Fibroblast of skin of right biceps (primary cell): Measurements from ENCODE around the gene CELF5.
"Not testable (repeated sequence)": the region's sequence is repeated elsewhere in the genome, so short reads cannot be mapped to it uniquely, and the experiment has no call there.

Source experiments
- DNase-seq: peaks from one replicate; pipeline ENCODE4 v3.0.0-alpha.2; 2013

CELF5 gene

DNA sequence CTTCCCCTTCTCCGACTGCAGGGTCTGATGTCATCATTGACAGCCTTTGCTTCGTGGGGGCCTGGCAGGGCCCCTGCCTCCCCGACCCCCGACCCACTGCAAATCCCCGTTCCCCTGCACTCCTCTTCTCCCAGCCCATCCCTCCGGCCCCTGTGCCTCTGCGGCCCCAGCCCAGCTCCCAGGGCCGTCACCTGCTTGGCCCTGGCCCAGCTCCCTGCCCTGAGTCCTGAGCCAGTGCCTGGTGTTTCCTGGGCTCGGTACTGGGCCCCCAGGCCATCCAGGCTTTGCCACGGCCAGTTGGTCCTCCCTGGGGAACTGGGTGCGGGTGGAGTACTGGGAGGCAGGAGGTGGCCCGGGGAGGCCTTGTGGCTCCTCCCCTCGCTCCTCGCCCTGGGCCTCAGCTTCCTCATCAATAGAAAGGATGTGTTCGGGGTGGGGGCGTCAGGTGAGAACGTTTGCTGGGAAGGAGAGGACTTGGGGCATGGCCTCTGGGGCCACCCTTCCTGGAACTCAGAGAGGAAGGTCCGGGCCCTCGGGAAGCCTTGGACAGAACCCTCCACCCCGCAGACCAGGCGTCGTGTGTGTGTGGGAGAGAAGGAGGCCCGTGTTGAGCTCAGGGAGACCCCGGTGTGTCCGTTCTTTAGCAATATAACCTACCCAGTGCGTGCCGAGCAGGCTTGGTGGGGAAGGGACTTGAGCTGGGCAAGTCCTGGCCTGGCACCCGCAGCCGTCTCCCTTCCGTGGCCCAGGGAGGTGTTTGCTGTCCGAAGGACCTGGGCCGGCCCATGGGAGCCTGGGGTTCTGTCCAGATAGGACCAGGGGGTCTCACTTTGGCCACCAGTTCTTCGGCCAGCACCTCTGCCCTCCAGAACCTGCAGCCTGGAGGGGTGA, 15.9 kb upstream of the CELF5 start:
- no peak for DNase-seq

DNA sequence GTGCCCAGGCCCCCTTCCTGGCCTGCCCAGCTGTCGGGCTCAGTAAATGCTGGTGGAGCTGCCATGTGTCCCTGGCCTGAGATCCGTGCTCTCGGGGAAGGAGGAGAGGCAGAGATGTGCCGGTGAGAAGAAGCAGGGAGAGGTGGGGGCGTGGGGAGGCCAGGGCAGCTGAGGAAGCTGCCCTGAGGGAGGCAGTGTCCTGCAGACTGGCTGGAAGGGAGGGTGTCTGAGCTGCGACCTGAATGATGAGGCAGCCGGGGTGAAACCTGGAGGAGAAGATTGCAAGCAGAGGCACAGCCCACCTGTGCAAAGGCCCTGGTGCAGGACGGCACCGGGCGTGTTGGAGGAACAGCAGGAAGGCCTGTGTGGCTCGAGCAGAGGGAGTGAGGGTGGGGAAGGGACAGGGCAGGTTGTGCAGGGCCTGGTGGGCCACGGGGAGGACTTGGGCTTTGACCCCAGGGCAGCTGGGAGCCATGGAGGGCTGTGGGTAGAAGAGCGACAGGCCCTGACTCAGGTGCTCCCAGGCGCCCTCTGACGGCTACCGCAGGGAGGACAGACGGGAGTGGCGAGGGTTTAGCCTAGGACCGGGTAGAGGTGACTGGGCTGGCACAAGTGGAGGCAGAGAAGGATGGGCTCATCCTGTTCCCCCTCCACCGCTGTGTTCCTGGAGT, 14.0 kb upstream of the CELF5 start:
- DNase-seq = peak; percentile 14

DNA sequence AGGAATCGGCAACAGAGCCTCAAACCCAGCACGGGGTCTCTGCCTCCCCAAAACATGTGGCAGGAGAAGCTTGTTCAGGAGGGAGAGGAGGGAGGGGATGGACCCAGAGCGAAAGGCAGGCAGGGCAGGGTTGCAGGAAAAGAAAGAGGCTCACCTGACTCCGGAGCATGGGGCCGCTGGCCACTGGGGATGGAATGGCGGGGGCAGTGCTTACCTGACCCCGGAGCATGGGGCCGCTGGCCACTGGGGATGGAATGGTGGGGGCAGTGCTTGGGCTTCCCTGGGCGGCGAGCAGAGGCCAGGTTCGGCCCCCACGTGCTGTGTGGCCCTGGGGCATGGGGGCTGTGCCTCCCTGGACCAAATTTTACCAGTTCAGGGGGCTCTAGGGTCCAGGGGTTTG, 13.3 kb upstream of the CELF5 start:
- no peak for DNase-seq

DNA sequence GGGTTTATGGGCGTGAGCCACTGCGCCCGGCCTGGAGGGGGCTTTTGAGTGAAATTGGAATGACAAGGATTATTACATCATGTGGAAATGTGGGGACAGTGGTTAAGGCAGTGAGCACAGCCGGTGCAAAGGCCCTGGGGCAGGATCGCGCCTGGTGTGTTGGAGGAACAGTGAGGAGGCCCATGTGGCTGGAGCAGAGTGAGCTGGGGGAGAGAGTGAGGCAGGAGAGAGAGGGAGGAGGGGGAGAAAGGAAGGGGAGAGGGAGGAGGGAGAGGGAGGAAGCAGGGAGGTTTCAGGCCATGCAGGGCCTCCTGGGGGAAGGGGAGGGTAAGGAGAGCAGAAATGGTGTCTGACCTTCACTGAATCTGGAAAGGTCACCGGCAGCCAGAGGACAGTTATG, 11.3 kb upstream of the CELF5 start:
- DNase-seq = no peak

DNA sequence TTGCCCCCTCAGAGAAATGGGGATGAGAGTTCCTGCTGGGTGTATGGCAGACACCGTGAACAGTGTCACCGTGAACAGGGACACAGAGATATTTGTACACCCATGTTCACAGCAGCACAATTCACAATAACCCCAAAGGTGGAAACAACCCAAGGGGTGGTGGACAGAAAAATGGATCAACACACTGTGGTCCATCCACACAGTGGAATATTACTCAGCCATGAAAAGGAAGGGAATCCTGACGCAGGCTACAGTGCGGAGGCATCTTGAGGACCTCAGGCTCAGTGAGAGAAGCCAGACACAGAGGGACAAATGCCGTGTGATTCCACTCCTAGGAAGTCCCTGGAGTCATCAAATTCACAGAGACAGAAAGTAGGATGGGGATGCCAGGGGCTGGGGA, 7.6 kb upstream of the CELF5 start:
- DNase-seq = no peak

DNA sequence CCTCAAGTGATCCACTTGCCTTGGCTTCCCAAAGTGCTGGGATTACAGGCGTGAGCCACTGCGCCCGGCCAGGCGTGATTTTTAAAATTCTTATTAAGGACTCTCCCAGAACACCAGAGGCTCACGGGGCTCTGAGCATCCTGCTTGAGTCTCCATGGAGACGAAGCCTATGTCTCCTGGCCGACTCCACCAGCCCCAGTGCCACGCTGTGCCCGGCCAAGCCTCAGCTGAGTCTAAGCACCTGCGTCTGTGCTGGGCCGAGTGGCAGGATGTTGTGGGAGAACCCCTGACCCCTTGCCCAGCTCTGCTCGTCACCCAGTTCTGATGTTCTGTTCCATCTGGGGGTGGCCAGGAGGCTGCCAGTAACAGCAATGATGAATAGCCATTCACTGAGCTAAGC, 3.9 kb upstream of the CELF5 start:
- no peak for DNase-seq

DNA sequence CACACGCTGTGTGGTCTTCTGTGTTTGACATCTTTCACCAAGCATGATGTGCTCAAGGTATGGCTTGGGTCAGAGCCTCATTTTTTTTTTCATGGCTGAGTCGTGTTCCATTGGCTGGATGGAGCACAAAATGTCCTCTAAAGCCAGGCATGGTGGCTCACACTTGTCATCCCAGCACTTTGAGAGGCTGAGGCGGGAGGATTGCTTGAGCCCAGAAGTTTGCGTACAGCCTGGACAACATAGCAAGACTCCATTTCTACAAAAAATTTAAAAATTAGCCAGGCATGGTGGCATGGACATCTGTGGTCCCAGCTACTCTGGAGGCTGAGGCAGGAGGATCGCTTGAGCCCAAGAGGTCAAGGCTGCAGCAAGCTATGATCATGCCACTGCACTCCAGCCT, 2.9 kb upstream of the CELF5 start:
- not testable (repeated sequence) for DNase-seq

DNA sequence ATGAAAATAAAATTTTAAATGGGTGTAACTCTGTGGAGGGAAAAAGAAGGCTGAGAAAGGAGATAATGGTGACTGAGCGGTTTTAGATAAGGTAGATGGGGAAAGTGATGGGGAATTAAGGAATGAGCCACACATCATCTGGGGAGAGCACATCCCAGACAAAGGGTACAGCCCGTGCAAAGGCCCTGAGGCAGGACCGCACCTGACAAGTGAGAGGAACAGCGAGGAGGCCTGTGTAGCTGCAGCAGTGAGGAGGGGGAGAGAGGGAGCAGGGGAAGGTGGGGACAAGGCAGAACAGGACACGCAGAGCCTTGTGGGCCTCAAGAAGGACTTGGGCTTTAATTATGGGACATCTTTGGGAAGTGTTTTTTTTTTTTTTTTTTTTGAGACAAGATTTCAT, 1.8 kb upstream of the CELF5 start:
- no peak for DNase-seq

DNA sequence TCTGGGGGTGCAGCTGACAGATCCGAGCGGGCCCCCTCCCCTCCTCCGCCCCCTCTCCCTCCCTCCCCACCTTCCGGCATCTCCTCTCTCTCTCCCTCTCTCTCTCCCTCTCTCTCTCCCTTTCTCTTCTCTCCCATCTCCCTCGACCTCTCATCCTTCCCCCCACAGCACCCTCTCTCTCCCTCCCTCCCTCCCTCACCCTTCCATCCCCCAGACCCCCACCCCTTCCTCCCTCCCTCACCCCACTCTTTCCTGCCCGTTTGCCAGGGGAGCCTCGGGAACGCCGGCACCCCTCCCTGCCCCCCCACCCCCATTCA, 666 bp downstream of the CELF5 start:
- DNase-seq = no peak

DNA sequence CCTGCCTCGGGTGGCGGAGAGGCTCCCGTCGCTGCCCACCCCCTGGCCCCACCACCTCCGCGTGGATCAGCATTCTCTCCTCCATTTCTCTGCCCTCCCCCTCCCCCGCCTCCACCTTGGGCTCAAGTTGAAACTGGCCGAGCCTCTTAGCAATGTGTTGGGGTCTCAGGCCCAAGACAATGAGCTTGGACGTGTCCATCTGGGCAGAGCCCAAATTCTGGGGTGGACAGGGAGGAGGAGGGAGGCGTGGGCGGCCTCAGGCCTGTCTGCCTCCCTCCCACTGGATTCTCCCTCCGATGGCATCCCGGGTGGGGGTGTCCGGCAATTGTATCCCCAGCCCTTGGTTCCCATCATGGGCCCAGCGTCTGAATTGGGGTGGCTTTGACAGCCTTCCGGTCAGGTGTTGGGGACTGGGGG, 1.2 kb downstream of the CELF5 start:
- DNase-seq = no peak

DNA sequence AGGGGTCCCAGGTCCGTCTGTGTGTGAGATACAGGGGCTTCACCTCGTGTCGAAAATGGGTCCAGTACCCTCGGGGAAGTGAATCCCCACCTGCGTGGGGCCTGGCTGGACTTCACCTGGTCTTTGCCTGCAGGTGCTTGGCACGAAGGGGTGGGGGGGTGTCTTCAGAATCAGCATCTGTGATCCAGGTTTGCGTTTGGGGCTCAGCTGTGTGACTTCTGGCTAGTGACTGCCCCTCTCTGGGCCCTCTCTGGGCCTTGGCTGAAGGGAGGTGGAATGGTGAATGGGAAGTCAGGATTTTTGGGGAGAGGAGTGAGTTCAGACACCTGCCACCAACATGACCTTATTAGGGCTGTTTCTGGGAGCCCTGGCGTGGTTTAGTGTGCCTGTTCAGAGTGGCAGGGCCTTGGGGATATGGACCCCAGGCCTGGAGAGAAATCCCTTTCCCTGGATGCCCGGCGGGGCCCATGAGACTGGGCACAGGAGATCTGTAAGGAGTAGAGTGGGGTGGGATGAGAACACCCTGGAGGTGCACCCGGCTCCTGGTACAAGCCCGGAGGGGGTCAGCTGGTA, 2.7 kb downstream of the CELF5 start:
- no peak for DNase-seq

DNA sequence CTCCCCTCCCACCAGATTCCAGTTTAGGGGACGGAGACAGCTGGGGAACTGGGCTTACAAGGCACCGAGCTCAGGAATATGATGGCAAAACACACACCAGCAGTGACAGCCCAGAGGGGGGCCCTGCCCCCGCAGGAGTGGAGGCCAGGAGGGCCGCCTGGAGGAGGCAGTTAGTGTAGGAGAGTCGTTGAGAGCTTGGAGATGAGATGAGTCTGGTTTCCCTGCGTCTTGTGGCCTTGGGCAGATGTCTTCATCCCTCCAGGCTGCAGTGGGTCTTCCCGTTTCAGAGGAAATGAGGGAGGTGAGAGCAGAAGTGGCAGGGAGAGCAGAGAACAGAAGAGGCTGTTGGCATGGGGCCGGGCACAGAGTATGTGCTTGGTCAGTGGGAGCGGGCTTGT, 4.9 kb downstream of the CELF5 start:
- DNase-seq = no peak

DNA sequence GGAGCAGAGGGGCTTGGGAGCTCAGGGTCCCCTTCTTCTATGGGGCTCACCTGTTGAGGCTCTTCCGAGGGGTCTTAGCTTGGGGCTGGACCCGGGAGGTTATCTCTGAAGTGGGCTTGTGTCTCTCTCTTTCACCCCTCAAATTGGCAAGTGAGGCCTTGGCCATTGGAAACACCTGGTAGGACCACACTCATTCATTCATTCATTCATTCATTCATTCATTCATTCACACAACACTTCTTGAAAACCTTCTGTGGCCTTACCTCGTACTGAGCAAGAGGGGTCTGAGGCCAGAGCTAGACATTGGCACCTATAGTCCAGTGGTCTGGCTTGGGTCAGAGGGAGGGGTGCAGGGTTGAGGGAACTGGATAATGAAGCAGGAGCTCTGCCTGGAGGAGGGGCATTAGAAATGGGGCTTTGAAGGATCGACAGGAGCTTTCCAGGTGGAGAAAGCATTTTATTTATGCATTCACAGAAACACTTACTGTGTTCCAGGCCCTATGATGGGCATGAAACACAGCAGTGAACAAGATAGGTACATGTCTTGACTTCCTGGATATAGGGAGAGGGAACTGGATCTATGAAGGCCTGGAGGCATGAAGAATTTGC, 5.5 kb downstream of the CELF5 start:
- no peak for DNase-seq

DNA sequence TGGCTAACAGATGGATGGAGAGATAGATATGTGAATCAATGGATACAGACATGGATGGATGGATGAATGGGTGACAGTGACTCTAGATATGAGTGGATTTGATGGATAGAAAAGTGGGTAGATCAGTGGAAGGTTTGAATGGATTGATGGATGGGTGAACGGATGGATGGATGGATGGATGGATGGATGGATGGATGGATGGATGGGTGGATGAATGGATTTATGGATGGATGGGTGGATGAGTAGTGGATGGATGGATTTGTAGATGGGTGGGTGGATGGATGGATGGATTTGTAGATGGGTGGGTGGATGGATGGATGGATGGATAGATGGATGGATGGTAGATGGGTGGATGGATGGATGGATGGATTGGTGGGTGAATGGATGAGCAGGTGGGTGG, 6.8 kb downstream of the CELF5 start:
- no peak for DNase-seq

DNA sequence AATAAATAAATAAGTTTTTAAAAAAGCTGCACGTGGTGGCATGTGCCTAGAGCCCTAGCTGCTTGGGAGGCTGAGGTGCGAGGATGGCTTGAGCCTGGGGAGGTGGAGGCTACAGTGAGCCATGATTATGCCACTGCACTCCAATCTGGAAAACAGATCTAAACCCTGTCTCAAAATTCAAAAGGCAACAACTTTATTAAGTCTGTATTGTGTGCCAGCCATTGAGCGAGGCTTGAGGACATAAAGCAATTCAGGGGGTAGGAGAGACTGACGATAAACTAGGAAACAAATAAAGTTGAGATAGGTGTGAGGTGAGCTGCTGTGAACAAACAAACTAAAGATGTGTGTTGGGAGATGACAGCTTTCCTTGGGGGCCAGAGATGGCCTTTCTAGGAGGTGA, 8.7 kb downstream of the CELF5 start:
- DNase-seq = no peak

DNA sequence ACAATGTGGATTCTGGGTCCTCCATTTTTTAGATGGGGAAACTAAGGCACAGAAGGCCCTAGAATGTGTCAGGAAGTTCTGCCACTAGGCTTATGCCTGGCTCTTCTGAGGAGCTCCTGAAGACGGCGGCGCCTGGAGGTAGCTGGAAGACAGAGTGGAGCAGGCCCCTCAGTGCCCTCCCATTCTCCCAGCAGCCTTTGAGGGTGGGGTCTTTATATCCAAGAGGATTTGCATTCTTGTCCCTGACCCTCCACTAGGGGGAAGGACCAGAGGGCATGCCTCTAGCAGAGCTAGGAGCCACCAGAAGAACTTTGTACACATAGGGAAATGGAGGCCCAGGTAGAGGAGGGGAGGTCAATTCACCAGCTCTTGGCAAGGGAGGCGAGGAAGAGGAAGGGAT, 9.4 kb downstream of the CELF5 start:
- no peak for DNase-seq

DNA sequence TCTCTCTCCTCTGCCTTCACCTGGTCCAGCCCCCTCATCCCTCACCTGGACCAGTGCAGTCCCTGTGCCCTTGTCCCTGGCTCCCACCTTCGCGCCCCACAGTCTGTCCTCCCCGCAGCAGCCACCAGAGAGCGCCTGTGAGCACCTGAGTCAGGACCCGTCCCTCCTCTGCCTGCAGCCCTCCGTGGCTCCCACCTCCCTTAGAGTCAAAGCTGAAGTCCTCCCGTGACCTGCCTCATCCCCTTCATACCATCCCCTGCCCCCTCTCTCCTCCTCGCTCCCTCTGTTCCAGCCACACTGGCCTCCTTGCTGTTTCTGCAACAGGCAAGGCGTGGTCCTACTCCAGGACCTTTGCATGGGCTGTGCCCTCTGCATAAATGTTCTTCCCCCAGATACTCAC, 10.3 kb downstream of the CELF5 start:
- DNase-seq = no peak

DNA sequence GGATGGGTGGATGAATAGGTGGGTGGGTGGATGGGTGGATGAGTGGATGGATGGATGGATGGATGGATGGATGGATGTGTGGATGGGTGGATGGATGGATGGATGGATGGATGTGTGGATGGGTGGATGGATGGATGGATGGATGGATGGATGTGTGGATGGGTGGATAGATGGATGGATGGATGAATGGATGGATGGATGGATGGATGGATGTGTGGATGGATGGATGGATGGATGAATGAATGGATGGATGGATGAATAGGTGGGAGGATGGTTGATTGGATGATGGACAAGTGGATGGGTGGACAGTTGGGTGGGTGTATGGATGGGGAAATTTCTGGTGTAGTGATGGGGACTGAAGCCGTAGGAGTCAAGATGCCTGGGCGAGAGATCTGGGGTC, 11.1 kb downstream of the CELF5 start:
- DNase-seq = not testable (repeated sequence)

DNA sequence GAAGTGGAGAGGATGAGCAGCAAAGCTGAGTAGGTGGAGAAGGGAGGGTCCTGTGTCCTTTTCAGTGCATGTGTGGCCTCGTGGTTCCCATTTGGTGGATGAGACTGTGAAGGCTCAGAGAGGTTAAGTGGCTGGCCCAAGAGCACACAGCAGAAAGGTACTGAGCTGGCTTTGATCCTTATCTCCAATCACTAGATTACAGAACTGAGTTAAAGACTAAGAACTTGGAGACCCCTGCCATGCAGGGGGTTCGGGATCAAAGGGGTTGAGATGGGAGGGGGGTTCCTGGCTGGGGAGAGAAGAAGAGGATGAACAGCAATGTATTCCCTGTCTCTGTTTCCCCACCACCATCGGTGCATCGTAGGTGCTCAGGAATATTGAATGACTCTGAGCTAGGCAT, 11.8 kb downstream of the CELF5 start:
- no peak for DNase-seq

DNA sequence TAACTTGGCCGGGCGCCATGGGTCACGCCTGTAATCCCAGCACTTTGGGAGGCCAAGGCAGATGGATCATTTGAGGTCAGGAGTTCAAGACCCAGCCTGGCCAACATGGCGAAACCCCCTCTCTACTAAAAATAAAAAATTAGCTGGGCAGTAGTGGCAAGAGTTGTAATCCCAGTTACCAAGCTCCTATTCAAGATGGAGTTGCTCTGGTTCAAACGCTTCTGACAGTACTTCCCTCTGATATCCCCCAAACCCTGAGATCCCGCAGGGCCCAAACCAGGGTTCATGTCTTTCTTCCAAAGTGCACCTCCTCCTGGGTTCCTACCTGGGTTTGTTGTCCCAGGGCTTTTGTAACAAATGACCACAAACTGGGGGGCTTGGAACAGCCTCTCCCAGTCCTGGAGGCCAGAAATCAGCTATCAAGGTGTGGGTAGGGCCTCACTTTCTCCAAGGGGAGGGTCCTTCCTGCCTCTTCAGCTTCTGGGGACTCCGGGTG, 13.7 kb downstream of the CELF5 start:
- no peak for DNase-seq

DNA sequence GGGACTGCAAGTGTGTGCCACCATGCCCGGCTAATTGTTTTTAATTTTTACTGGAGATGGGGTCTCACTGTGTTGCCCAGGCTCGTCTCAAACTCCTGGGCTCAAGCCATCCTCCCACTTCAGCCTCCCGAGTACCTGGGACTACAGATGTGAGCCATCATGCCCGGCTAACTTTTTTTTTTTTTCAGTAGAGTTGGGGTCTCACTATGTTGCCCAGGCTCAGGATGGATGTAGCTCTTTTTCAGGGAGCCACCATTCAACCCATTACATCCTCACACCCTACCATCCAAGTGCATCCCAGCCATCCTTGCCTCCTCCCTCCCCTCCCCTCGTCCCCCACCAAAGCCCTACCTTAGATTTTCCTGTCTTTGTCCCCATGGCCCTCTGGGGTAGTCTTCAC, 14.9 kb downstream of the CELF5 start:
- no peak for DNase-seq

DNA sequence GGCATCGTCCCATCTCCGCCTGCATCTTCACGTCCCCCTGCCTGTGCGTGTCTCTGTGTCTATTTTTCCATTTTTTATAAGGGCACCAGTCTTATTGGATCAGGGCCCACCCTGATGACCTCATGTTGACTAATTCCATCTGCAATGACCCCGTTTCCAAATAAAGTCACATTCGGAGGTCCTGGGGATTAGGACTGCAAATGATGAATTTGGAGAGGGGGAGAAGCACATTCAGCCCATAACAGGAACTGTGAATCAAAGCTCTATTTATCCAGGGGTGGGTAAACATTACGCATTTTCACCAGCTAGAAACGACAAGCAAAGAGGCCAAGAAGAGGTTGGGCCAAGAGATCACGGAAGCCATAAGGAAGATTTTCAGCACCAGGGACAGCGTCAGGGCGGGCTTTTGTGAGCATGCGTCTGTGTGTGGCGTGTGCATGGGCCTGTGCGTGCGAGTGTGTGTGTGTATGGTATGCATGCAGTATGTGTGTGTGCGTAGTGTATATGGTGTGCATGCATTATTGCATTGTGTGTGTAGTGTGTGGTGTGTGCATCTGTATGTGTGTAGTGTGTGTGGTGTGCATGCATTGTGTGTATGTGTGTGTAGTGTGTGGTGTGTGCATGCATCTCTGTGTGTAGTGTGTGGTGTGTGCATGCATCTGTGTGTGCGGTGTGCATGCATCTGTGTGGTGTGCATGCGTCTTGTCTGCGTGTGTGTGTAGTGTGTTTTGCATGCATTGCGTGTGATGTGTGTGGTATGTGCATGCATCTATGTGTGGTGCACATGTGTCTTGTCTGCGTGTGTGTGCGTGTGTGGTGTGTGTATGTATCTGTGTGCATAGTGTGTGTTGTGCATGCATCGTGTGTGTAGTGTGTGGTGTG, 19.6 kb downstream of the CELF5 start:
- DNase-seq = peak; percentile 66

DNA sequence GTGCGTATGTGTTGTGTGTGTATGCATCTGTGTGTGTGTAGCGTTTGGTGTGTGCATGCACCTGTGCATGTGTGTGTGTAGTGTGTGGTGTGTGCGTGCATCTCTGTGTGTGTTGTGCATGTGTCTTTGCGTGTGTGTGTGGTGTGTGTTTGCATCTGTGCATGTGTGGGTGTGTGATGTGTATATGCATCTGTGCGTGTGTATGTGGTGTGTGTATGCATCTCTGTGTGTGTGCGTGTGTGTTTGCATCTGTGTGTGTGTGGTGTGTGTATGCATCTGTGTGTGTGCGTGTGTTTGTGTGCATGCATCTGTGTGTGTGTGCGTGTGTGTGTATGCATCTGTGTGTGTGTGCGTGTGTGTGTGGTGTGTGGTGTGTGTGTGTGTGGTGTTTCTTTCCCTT, 20.6 kb downstream of the CELF5 start:
- DNase-seq = no peak
